ENCODE data around the gene CLCN5.

DNA sequence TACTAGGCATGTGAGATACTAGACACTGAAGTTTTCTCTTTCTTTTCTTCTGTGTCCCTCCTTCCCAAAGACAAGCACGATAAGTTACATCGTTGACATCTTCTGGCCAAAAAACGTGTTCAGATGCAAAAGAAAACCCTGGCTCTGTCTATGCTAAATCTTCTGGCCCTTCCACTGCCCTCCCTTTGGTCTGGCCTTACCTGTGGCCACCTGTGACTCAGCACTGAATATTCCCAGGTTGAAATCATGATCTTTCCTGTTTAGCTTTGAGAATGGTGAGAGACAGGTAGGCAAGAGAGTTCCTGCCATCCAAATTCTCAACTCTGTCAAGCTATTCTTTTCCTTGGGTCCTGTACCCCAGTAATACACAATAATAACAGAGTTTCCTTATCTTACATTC, 12.3 kb downstream of the CLCN5 start:
- TF ChIP-seq, protein P1, sequence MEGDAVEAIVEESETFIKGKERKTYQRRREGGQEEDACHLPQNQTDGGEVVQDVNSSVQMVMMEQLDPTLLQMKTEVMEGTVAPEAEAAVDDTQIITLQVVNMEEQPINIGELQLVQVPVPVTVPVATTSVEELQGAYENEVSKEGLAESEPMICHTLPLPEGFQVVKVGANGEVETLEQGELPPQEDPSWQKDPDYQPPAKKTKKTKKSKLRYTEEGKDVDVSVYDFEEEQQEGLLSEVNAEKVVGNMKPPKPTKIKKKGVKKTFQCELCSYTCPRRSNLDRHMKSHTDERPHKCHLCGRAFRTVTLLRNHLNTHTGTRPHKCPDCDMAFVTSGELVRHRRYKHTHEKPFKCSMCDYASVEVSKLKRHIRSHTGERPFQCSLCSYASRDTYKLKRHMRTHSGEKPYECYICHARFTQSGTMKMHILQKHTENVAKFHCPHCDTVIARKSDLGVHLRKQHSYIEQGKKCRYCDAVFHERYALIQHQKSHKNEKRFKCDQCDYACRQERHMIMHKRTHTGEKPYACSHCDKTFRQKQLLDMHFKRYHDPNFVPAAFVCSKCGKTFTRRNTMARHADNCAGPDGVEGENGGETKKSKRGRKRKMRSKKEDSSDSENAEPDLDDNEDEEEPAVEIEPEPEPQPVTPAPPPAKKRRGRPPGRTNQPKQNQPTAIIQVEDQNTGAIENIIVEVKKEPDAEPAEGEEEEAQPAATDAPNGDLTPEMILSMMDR (IDR thresholded peaks at IDR 0.05), result no peak
- TF ChIP-seq, protein P2, sequence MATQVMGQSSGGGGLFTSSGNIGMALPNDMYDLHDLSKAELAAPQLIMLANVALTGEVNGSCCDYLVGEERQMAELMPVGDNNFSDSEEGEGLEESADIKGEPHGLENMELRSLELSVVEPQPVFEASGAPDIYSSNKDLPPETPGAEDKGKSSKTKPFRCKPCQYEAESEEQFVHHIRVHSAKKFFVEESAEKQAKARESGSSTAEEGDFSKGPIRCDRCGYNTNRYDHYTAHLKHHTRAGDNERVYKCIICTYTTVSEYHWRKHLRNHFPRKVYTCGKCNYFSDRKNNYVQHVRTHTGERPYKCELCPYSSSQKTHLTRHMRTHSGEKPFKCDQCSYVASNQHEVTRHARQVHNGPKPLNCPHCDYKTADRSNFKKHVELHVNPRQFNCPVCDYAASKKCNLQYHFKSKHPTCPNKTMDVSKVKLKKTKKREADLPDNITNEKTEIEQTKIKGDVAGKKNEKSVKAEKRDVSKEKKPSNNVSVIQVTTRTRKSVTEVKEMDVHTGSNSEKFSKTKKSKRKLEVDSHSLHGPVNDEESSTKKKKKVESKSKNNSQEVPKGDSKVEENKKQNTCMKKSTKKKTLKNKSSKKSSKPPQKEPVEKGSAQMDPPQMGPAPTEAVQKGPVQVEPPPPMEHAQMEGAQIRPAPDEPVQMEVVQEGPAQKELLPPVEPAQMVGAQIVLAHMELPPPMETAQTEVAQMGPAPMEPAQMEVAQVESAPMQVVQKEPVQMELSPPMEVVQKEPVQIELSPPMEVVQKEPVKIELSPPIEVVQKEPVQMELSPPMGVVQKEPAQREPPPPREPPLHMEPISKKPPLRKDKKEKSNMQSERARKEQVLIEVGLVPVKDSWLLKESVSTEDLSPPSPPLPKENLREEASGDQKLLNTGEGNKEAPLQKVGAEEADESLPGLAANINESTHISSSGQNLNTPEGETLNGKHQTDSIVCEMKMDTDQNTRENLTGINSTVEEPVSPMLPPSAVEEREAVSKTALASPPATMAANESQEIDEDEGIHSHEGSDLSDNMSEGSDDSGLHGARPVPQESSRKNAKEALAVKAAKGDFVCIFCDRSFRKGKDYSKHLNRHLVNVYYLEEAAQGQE (IDR thresholded peaks at IDR 0.05; ENCODE audit: insufficient read depth in 1 of 2, low read depth in 2 of 2, low read length in 1 of 2), result no peak
- no peak for TF ChIP-seq POLR2AphosphoS5 (IDR thresholded peaks at IDR 0.05; ENCODE audit: low read depth, low read length)
- no peak for TF ChIP-seq TCF7L2 (IDR thresholded peaks at IDR 0.05; ENCODE audit: low read depth, low read length)
